Activated CD4-positive, alpha-beta T cell treated with anti-CD3 and anti-CD28 coated beads, Interleukin-2, amount 50 U/mL, for 48 hours (primary cell): ENCODE results near the gene SLC7A10.
"Not testable (repeated sequence)": the region's sequence is repeated elsewhere in the genome, so short reads cannot be mapped to it uniquely, and the experiment has no call there.

ENCODE experiments used
- DNase-seq, 2 experiments: peaks; one replicate each; pipeline ENCODE4 v3.0.0-alpha.2; 2020

SLC7A10 gene

GRCh38 chr19:33215438-33216197 lies 10.0 kb downstream of the SLC7A10 start:
- no peak for DNase-seq

DNA sequence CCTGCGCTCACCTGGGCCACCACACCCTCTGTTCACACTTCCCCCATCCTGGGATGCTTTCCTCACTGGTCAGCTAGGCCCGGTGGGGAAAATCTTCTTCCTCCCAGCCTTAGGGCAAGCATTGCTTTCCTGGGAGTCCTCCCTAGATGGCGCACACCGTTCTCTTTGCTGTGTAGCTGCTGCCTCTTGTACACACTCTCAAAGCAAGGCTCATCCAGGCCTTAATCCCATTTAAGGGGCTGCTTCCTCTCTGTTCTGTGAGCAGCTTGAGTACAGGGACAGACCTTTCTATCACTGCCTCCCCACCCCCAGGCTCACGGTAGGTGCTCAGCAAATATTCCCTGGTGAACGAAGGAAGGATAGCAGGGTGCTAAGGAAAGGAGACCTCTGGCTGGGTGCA lies 11.1 kb downstream of the SLC7A10 start:
- DNase-seq, result no peak

- DNase-seq, result no peak
Observed at GRCh38 chr19:33212436-33213172, 13.0 kb downstream of the SLC7A10 start.

GRCh38 chr19:33211794-33212435 lies 13.7 kb downstream of the SLC7A10 start:
- no peak for DNase-seq

DNA sequence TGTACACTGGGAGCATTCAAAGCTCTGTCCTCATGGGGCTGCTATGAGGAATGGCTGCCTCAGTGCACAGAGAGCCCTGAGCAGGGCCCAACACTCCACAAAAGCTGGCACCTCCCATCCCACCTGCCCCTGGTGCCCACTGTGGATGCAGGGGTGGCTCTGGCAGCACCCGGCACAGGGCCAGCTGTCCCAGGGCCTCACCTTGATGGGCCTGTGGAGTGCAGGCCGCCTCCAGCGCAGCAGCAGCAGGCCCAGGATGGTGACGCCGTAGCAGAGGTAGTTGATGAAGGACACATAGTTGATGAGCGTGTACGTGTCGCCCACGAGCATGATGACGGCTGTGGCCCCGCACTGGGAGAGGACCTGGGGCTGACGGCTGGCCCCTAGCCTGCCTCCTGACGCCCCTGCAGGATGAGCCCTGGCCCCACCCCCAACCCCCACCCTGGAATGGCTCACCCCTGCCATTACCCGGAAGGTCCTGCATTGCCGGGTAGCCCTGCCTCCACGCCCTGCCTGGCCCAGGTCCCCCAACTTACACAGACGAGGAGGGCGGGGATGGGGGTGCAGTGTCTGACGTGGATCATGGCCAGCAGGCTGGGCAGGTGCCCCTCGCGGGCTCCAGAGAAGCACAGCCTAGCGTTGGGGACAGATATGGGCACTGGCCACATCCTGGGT lies 15.2 kb downstream of the SLC7A10 start:
- no peak for DNase-seq

GRCh38 chr19:33209850-33210230 lies 15.8 kb downstream of the SLC7A10 start:
- DNase-seq, result not testable (repeated sequence)

GRCh38 chr19:33208904-33209849 lies 16.5 kb downstream of the SLC7A10 start:
- no peak for DNase-seq

- no peak for DNase-seq
Observed at GRCh38 chr19:33208371-33208895, 17.2 kb downstream of the SLC7A10 start.

GRCh38 chr19:33207903-33208302 lies 17.7 kb downstream of the SLC7A10 start:
- no peak for DNase-seq

DNA sequence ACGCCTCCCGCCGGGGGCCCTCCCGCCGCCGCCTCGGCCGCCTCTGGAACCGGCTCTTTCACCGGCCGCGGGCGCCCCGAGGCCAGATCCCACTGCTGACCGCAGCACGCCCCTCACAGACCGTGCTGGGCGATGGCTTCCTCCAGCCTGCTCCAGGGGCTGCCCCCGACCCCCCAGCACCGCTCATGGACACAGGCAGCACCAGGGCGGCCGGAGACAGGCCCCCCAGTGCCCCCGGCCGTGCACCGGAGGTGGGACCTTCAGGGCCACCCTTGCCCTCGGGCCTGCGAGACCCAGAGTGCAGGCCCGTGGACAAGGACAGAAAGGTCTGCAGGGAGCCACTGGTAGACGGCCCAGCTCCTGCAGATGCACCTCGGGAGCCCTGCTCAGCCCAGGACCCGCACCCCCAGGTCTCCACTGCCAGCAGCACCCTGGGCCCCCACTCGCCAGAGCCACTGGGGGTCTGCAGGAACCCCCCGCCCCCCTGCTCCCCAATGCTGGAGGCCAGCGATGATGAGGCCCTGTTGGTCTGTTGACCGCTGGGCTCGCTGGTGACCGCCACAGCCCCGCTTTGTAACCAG lies 18.5 kb downstream of the SLC7A10 start:
- no peak for DNase-seq

DNA sequence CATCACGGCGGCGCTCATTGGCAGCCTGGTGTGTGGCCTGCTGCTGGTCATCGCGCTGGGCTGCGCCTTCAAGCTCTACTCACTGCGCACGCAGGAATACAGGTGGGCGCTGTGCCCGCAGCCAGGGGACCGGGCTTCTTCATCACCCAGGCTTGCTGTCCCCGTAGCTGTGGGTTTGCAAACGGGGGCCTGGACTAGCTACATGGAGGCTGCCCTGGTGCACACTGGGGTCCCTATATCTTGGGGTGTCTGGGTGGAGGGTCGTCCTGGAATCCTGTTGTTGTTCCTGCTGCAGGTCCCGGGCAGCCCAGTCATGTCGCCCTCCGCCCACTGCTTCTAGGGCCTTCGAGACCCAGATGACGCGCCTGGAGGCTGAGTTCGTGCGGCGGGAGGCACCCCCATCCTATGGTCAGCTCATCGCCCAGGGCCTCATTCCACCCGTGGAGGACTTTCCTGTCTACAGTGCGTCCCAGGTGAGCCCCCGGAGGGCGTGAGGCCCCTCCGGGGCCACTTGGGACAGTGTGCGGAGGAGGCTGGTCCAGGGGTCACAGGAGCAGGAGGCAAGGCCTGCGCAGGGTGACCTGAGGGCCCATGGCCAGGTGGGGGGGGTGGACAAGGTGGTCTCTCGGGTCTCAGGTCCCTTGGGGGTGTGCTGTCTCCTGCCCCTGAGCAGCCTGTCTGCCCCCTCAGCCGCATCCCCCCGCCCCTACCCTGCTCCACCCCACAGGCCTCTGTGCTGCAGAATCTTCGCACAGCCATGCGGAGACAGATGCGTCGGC lies 19.2 kb downstream of the SLC7A10 start:
- DNase-seq, result no peak

GRCh38 chr19:33205531-33206260 lies 20.0 kb downstream of the SLC7A10 start:
- DNase-seq, result no peak

DNA sequence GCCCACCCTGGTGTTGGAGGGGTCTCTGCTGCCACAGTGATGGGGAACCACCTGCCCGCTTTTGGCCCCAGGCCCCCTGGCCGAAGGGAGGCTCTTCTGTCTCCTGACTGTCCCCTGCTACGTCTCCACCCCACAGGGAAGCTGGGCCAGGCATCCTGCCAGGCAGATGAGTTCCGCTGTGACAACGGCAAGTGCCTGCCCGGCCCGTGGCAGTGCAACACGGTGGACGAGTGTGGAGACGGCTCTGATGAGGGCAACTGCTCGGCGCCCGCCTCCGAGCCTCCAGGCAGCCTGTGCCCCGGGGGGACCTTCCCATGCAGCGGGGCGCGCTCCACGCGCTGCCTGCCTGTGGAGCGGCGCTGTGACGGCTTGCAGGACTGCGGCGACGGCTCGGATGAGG lies 20.5 kb downstream of the SLC7A10 start:
- no peak for DNase-seq

DNA sequence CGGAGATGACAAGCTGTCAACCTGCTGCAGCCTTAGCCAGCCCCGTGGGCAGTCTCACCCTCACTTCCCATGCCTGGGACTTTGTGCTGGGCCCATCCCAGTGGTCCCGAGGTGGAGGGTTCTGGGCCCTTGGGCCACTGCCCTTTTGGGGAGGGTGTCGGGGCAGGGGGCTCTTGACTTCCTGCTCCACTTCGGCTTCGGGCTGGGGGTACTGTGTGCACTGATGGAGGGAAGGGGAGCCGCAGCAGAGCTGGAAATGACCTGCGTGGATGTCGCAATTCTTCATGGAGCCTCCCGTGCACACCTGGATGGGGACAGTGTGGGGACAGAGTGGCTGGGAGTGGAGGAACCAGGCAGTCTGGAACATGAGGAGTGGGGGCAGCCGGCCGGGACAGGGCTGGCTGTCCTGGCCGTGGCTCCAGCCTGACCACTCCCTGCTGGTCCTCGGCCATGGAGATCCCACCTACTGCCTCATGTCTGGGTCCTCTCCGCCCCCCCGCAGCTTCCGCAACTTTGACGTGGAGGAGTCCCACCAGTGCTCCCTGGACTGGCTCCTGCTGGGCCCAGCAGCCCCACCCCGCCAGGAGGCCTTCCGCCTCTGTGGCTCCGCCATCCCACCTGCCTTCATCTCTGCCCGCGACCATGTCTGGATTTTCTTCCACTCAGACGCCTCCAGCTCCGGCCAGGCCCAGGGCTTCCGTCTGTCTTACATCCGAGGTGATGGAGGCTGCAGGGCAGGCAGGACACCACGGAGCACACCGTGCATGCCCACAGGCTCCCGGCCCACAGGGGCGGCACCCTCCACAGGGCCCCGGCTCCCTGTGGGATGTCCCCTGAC lies 21.3 kb downstream of the SLC7A10 start:
- DNase-seq, result no peak

- DNase-seq, result no peak
Observed at GRCh38 chr19:33203529-33203928, 22.1 kb downstream of the SLC7A10 start.

DNA sequence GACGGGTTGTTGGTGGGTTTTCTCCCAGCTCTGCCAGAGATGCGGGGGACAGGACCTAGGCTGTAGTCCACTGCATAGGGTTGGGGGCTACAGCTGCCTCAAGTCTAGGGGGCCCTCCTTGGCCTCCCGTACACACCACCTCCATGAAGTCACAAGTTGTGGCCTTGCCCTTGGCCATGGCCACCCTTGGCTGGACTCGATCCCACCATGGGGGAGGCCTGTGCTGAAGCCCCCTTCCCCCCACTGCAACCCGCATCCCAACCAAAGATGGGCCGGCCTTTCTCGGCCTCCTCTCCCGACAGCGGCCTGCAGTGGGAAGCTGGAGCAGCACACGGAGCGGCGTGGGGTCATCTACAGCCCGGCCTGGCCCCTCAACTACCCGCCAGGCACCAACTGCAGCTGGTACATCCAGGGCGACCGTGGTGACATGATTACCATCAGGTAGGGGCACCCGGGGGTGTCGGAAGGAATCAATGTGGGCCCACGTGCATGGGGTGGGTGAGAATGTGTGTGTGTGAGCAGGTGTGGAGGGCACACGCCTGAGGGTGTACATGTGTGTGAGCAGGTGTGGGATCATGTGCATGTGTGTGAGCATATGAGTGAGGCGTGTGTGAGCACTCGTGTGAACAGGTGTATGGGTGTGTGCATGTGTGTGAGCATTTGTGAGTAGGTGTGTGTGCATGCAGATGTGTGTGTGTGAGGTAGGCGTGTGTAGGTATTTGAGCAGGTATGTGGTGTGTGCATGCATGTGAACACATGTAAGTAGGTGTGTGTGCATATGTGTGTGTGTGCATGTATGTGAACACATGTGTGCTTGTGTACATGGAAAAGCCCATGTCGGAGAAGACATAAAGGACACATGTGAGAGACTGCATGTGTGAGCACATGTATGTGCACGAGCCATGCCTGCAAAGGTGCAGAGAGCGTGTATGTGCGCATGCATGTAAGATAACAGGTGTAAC lies 22.8 kb downstream of the SLC7A10 start:
- DNase-seq, result no peak

DNA sequence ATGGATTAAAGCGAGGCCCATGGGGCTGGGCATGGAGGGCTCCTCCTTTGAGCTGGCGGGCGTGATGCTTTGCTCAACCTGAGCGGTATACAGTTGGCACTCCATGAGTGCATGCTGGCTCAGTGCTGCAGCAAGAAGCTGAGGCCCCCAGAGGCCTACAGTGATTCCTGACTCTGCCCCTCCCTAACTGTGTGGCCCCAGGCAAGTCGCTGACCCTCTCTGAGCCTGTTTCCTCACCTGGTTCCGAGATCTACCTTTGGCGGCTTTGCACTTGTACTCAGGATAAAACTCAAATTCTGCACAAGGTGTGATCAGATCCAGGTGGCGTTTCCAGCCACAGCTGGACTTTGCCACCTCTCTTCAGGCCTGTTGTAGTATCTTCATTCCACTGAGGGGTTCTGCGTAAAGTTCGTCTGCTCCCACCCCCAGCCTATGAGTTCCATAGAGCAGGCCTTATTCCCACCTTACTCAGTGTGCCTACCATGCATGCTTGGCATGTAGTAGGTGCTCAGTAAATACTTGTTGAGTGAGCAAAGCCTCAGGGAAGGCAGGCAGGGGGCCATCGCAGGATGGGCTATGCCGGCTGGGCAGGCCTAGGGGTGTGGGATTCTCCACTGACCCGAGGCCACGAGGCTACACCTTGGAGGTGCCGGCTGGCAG lies 23.6 kb downstream of the SLC7A10 start:
- no peak for DNase-seq
